22Rv1 (cell line): ENCODE results near the gene GSG1L.
A peak's percentile ranks its signal among the peaks of the same experiment; 100 is the strongest.

ENCODE experiments used
- H3K27ac ChIP-seq: fragments of 450-650 bp; 2 replicates; pipeline ENCODE4 v1.5.1; 2017
- CTCF ChIP-seq: fragments of 450-650 bp; IDR thresholded peaks from 2 replicates; pipeline ENCODE4 v1.5.1; 2017; ENCODE audit warnings: mild to moderate bottlenecking
- ZFX ChIP-seq: fragments of 450-650 bp; IDR thresholded peaks from 2 replicates; pipeline ENCODE4 v1.6.1; 2017; ENCODE audit warnings: antibody characterized with exemption, borderline replicate concordance

Gene GSG1L

DNA sequence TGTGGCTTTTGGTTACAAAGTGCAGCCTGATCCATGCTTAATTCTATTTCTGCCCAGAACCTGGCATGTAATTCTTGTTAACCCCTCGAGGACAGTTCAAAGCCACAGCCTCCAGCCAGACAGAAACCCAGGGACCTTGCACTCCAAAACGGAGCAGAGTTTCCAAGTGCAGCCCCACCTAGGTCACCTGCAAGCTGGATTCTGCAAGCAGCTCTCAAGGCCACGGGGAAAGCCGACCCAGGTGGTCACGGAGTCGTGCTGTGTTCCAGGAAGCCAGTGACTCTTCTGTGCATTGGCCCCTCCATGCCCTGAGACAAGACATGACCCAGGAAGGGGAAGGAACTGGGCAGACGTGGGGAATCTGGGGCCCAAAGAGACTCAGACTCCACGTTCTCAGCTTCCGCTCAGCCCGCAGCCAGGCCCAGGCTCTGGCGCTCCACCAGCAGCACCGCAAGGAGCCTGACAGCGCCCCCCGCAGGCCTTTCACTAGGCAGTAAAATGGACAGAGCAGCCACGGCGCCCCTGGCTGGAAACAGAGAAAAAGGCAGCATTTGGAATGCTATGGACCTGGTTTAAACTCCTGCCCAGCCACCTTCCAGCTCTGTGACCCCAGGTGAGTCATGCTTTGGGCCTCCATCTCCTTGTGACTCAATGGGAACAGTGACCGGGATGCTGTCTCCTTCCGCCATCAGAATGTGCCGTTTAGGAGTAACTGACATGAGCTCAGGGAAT is 27.3 kb upstream of the GSG1L start:
- peak; percentile 41 for TF ChIP-seq CTCF
- TF ChIP-seq ZFX, result no peak
- 0 out of 2 replicates have a peak overlapping the region, but pooled peaks have one; percentile 13 for H3K27ac ChIP-seq

- no peak for TF ChIP-seq ZFX
- 0 out of 2 replicates have a peak overlapping the region, but pooled peaks have one; percentile 13 for H3K27ac ChIP-seq
These were observed 26.5 kb upstream of the GSG1L start for GRCh38 chr16:28089992-28090365.

GRCh38 chr16:28089205-28089991 is 25.9 kb upstream of the GSG1L start:
- H3K27ac ChIP-seq, result 0 out of 2 replicates have a peak overlapping the region, but pooled peaks have one; percentile 13
- no peak for TF ChIP-seq ZFX
- no peak for TF ChIP-seq CTCF

DNA sequence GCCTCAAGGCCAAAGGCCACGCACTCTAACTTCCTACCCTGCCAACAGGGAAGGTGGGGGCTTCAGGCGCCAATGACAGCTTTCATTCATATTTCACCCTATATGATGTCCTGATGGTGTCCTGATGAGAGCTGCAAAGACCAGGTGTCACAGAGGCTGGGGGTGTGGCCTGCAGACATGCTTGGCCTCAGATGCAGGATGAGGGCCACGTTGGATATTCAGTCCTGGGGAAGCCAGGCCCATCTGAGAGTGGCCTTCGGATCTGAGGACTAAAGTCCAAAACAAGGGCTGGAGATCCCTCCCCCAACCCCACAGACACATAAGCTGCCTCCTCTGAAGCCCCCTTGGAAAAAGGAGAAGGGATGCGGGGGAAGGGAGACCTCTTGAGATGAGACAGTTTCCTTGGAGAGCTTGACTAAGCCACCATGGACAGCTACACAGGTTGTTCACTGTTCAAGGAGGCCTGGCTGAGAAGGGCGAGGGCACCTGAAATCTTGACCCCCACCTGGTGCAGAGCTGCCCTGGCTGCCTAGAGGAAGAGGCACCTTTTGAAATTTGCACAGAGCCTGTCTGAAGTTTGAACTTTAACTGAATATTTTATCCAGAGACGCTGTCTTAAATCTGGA is 24.3 kb upstream of the GSG1L start:
- TF ChIP-seq ZFX (no peak), CTCF (no peak)
- no peak overlapping the region for H3K27ac ChIP-seq

GRCh38 chr16:28087140-28087660 is 23.7 kb upstream of the GSG1L start:
- TF ChIP-seq ZFX (no peak), CTCF (no peak)
- no peak overlapping the region for H3K27ac ChIP-seq

DNA sequence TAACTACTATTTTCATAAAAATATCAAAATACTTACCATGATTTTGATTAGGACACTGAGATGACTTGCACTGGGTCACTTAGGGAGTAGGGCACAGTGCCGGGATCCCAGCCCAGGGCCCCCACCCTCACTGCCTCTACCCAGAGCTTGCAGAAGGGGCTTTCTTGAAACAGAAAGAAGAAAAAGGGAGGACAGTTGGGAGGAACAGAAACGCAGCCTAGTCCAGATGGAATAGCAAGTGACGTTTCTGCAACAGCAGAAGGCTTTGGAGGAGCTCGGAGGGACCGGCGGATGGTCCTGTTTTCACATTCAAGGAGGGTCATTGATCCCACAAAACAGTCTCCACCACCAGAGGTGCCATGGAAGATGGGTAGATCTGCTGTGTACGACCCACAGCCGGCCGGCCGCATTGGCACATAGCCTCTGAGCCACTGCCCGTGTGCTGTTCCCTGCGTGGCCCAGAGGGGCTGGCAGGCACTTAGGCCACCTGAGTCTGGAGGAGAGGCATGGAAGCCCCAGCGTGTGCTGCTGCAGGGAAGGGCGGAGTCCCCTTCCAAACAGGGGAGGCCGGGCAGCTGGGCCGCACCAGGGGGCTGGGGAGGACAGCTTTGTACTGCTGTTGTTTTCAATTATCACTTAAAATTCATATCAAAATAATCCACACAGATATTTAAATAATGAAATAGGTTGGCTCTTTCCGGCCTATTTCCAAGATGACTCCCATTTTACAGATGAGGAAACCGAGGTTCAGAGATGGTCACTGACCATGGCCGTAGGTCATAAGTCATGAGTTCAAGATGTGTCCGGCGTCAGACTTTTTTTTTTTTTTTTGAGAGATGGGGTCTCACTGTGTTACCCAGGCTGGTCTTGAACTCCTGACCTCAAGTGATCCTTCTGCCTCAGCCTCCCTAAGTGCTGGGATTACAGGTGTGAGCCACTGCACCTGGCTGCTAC is 22.9 kb upstream of the GSG1L start:
- no peak for TF ChIP-seq CTCF
- TF ChIP-seq ZFX, result no peak
- no peak overlapping the region for H3K27ac ChIP-seq
